GM23248 (cell line): Measurements from ENCODE around the gene USP46.

Source experiments
- EZH2 ChIP-seq: fragments of 200-600 bp; sonication (generic); IDR thresholded peaks from 2 replicates; pipeline ENCODE4 v1.6.1; 2018; ENCODE audit warnings: antibody characterized with exemption, mild to moderate bottlenecking; ENCODE audit not compliant: insufficient read depth, poor library complexity, severe bottlenecking
- EZH2phosphoT487 ChIP-seq: fragments of 200-600 bp; sonication (generic); IDR thresholded peaks from 2 replicates; pipeline ENCODE4 v1.6.1; 2018; ENCODE audit warnings: antibody characterized with exemption, moderate library complexity, mild to moderate bottlenecking, low read depth; ENCODE audit not compliant: insufficient read depth

DNA sequence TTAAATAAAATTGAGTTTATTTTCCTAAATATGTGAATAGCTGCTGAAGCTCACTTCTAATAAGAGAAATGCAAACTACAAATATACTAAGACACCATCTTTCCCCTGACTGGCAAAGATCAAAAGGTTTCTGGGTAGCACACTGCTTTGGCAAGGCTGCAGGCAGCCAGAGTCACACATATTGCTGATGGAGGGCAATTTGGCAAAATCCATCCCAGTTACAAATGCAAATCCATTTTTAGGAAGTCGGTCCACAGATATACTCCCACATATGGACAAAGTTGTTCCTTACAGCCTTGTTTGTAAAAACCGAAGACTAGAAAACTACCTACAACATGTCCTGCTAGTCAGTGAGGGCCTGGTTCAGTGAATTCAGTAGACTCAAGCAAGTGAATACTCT is 12.4 kb downstream of the USP46 start:
- TF ChIP-seq EZH2phosphoT487 (no peak), EZH2 (no peak)
